Effector memory CD8-positive, alpha-beta T cell (primary cell): ENCODE results near the gene TANGO6.

Source experiments
- ATAC-seq: fragments of 150-1000 bp; cut with Tn5 transposase; replicated peaks from 2 replicates; pipeline ENCODE4 v1.10.0; 2021; ENCODE audit warnings: mild to moderate bottlenecking, moderate library complexity
- DNase-seq, 3 experiments: peaks; one replicate each; pipeline ENCODE4 v3.0.0; 2021
- H3K27ac Mint-ChIP-seq, 2 donors: one replicate each; pipeline ENCODE4 v1.8.0; 2022; ENCODE audit warnings: mild to moderate bottlenecking in 2 of 2, mixed read lengths in 2 of 2, moderate library complexity in 2 of 2
- H3K27me3 Mint-ChIP-seq, 2 donors: one replicate each; pipeline ENCODE4 v1.8.0; 2022; ENCODE audit warnings: mixed read lengths in 2 of 2
- H3K36me3 Mint-ChIP-seq: one replicate; pipeline ENCODE4 v1.8.0; 2022; ENCODE audit warnings: mild to moderate bottlenecking, moderate library complexity, mixed read lengths; ENCODE audit not compliant: insufficient read depth
- H3K4me1 Mint-ChIP-seq, 2 donors: one replicate each; pipeline ENCODE4 v1.8.0; 2022; ENCODE audit warnings: low read depth in 2 of 2, mixed read lengths in 2 of 2
- H3K4me3 Mint-ChIP-seq, 2 donors: one replicate each; pipeline ENCODE4 v1.8.0; 2022; ENCODE audit warnings: mild to moderate bottlenecking in 2 of 2, mixed read lengths in 2 of 2, moderate library complexity in 2 of 2
- H3K9me3 Mint-ChIP-seq, 2 donors: one replicate each; pipeline ENCODE4 v1.8.0; 2022; ENCODE audit warnings: mixed read lengths in 2 of 2

Gene TANGO6

GRCh38 chr16:69085032-69085695, 241.8 kb downstream of the TANGO6 start:
- Mint-ChIP-seq H3K27ac (peak overlapping the region in 1 of 2 donors; percentile 9), H3K4me3 (no peak overlapping the region), H3K9me3 (no peaks in the 10 kb centered on the region), H3K27me3 (no peaks in the 10 kb centered on the region), H3K4me1 (peaks cover 11 to 18% of the 10 kb centered on the region in 2 donors), H3K36me3 (peaks cover 17% of the 10 kb centered on the region)
- DNase-seq = no peak
- ATAC-seq = no peak

GRCh38 chr16:69087161-69087581, 243.8 kb downstream of the TANGO6 start:
- H3K27me3 Mint-ChIP-seq = no peaks in the 10 kb centered on the region
- no peaks in the 10 kb centered on the region for H3K9me3 Mint-ChIP-seq
- no peak for ATAC-seq
- DNase-seq = no peak
- no peak overlapping the region for H3K27ac Mint-ChIP-seq
- peaks cover 11 to 18% of the 10 kb centered on the region in 2 donors for H3K4me1 Mint-ChIP-seq
- peaks cover 17% of the 10 kb centered on the region for H3K36me3 Mint-ChIP-seq
- H3K4me3 Mint-ChIP-seq = no peak overlapping the region

GRCh38 chr16:69088684-69089083, 245.4 kb downstream of the TANGO6 start:
- Mint-ChIP-seq H3K4me3 (no peak overlapping the region), H3K9me3 (no peaks in the 10 kb centered on the region), H3K27me3 (no peaks in the 10 kb centered on the region), H3K36me3 (peaks cover 17% of the 10 kb centered on the region), H3K4me1 (peaks cover 11 to 18% of the 10 kb centered on the region in 2 donors), H3K27ac (peak overlapping the region in 1 of 2 donors; percentile 80)
- DNase-seq = no peak
- no peak for ATAC-seq

GRCh38 chr16:69089091-69089910, 246.0 kb downstream of the TANGO6 start:
- H3K27ac Mint-ChIP-seq = peak overlapping the region in 1 of 2 donors; percentile 80
- ATAC-seq (peak; percentile 52), DNase-seq (no peak)
- H3K27me3 Mint-ChIP-seq = no peaks in the 10 kb centered on the region
- peaks cover 14% of the 10 kb centered on the region for H3K36me3 Mint-ChIP-seq
- peaks cover 11 to 18% of the 10 kb centered on the region in 2 donors for H3K4me1 Mint-ChIP-seq
- no peaks in the 10 kb centered on the region for H3K9me3 Mint-ChIP-seq
- H3K4me3 Mint-ChIP-seq = no peak overlapping the region

- no peak overlapping the region for H3K4me3 Mint-ChIP-seq
- ATAC-seq = no peak
- H3K9me3 Mint-ChIP-seq = no peaks in the 10 kb centered on the region
- H3K27ac Mint-ChIP-seq = no peak overlapping the region
- H3K27me3 Mint-ChIP-seq = no peaks in the 10 kb centered on the region
- H3K4me1 Mint-ChIP-seq = peaks cover 7 to 10% of the 10 kb centered on the region in 2 donors
- no peak for DNase-seq
- peaks cover 4% of the 10 kb centered on the region for H3K36me3 Mint-ChIP-seq
These were observed 250.6 kb downstream of the TANGO6 start for GRCh38 chr16:69093974-69094373.

GRCh38 chr16:69094501-69094900, 251.2 kb downstream of the TANGO6 start:
- Mint-ChIP-seq H3K27me3 (no peaks in the 10 kb centered on the region), H3K27ac (no peak overlapping the region), H3K9me3 (no peaks in the 10 kb centered on the region), H3K4me1 (peaks cover 2 to 4% of the 10 kb centered on the region in 2 donors), H3K4me3 (no peak overlapping the region), H3K36me3 (no peaks in the 10 kb centered on the region)
- no peak for DNase-seq
- ATAC-seq = no peak

GRCh38 chr16:69095193-69095592, 251.9 kb downstream of the TANGO6 start:
- no peak overlapping the region for H3K27ac Mint-ChIP-seq
- no peak overlapping the region for H3K4me3 Mint-ChIP-seq
- no peaks in the 10 kb centered on the region for H3K36me3 Mint-ChIP-seq
- H3K27me3 Mint-ChIP-seq = peaks cover 0 to 3% of the 10 kb centered on the region in 2 donors
- DNase-seq (no peak), ATAC-seq (no peak)
- H3K9me3 Mint-ChIP-seq = no peaks in the 10 kb centered on the region
- H3K4me1 Mint-ChIP-seq = no peaks in the 10 kb centered on the region

GRCh38 chr16:69100071-69100691, 256.9 kb downstream of the TANGO6 start:
- Mint-ChIP-seq H3K9me3 (no peaks in the 10 kb centered on the region), H3K27me3 (peaks cover 36 to 53% of the 10 kb centered on the region in 2 donors), H3K4me3 (no peak overlapping the region), H3K4me1 (peaks cover under 1% of the 10 kb centered on the region in 2 donors), H3K36me3 (peaks cover 9% of the 10 kb centered on the region), H3K27ac (no peak overlapping the region)
- DNase-seq (no peak), ATAC-seq (no peak)

GRCh38 chr16:69105501-69106361, 262.4 kb downstream of the TANGO6 start, which contains the start of gene HAS3:
Gene HAS3 (plus strand): TSS chr16:69105653. CDS start chr16:69109396, 3,743 bp downstream.
- Mint-ChIP-seq H3K9me3 (no peaks in the 10 kb centered on the region), H3K36me3 (peaks cover 14% of the 10 kb centered on the region), H3K27me3 (peaks cover 54 to 89% of the 10 kb centered on the region in 2 donors), H3K4me3 (peak within 1 kb of the TSS; percentile 87 to 88), H3K4me1 (peaks cover 6 to 17% of the 10 kb centered on the region in 2 donors), H3K27ac (peak within 1 kb of the TSS in 1 of 2 donors; percentile 76)
- ATAC-seq = peak; percentile 74
- no peak for DNase-seq

- H3K4me3 Mint-ChIP-seq = peak overlapping the region; percentile 62 to 68
- H3K4me1 Mint-ChIP-seq = peaks cover 6 to 17% of the 10 kb centered on the region in 2 donors
- ATAC-seq (no peak), DNase-seq (no peak)
- H3K27me3 Mint-ChIP-seq = peaks cover 44 to 79% of the 10 kb centered on the region in 2 donors
- peaks cover 14% of the 10 kb centered on the region for H3K36me3 Mint-ChIP-seq
- H3K9me3 Mint-ChIP-seq = no peaks in the 10 kb centered on the region
- H3K27ac Mint-ChIP-seq = no peak overlapping the region
These were observed 263.4 kb downstream of the TANGO6 start for GRCh38 chr16:69106491-69107315.

GRCh38 chr16:69107316-69107962, 264.1 kb downstream of the TANGO6 start:
- Mint-ChIP-seq H3K4me1 (peaks cover 6 to 17% of the 10 kb centered on the region in 2 donors), H3K4me3 (peak overlapping the region; percentile 62 to 68), H3K27ac (no peak overlapping the region), H3K36me3 (peaks cover 14% of the 10 kb centered on the region), H3K27me3 (peaks cover 37 to 71% of the 10 kb centered on the region in 2 donors), H3K9me3 (no peaks in the 10 kb centered on the region)
- no peak for ATAC-seq
- DNase-seq = no peak
